Activated CD8-positive, alpha-beta T cell treated with anti-CD3 and anti-CD28 coated beads for 36 hours (primary cell): ENCODE data around the gene CAMTA1. TPM values are rescaled to one million over a fixed set of nuclear protein-coding genes. Genes with fewer than 3 reads are reported as not detected.

ENCODE experiments used
- ATAC-seq: fragments of 200-7000 bp; cut with Tn5 transposase; one replicate; pipeline ENCODE4 v1.10.0; 2021; ENCODE audit warnings: mild to moderate bottlenecking, moderate library complexity
- CTCF ChIA-PET: fragments of 350-600 bp; sonication (Branson Sonifier 250); formaldehyde crosslinking; loops from one replicate; lab custom pipeline; 2021; ENCODE audit warnings: antibody characterized with exemption; lab: Charles Lee
- POLR2A ChIA-PET: fragments of 350-600 bp; sonication (Branson Sonifier 250); formaldehyde crosslinking; loops from one replicate; lab custom pipeline; 2021; ENCODE audit warnings: antibody characterized with exemption; lab: Charles Lee
- DNase-seq: peaks from one replicate; pipeline ENCODE4 v3.0.0-alpha.2; 2020
- H3K27ac Mint-ChIP-seq: one replicate; pipeline ENCODE4 v1.8.0; 2021; ENCODE audit warnings: mild to moderate bottlenecking, mixed read lengths
- H3K27me3 Mint-ChIP-seq: one replicate; pipeline ENCODE4 v1.8.0; 2021; ENCODE audit warnings: mixed read lengths
- H3K36me3 Mint-ChIP-seq: one replicate; pipeline ENCODE4 v1.8.0; 2021; ENCODE audit warnings: low read depth, mixed read lengths
- H3K4me1 Mint-ChIP-seq: one replicate; pipeline ENCODE4 v1.8.0; 2021; ENCODE audit warnings: low read depth, mixed read lengths
- H3K4me3 Mint-ChIP-seq: one replicate; pipeline ENCODE4 v1.8.0; 2021; ENCODE audit warnings: mild to moderate bottlenecking, moderate library complexity, mixed read lengths
- H3K9me3 Mint-ChIP-seq: one replicate; pipeline ENCODE4 v1.8.0; 2021; ENCODE audit warnings: mixed read lengths
- CTCF ChIP-seq: fragments of 200-600 bp; IDR thresholded peaks from one replicate; pipeline ENCODE4 v1.8.0; 2022; ENCODE audit warnings: antibody characterized with exemption, mild to moderate bottlenecking
- intact Hi-C: fragments of 100-400 bp; cut with micrococcal nuclease; formaldehyde crosslinking; loops from one replicate; pipeline ENCODE4 v1.10.0; 2022
- total RNA-seq, 2 experiments: library from RNA; stranded (reverse); gene quantifications; one replicate each; pipeline ENCODE4 v1.2.3, GENCODE V29; 2021

The CAMTA1 gene
- total RNA-seq, 2 experiments from 2014 or later = 67.7 to 70.9 TPM

GRCh38 chr1:7646164-7646563 lies 860.9 kb downstream of the CAMTA1 start:
- DNase-seq = no peak
- no peak for ATAC-seq
- Mint-ChIP-seq H3K9me3 (no peaks in the 10 kb centered on the region), H3K36me3 (no peaks in the 10 kb centered on the region), H3K4me3 (no peak overlapping the region), H3K27ac (no peak overlapping the region), H3K4me1 (no peaks in the 10 kb centered on the region), H3K27me3 (no peaks in the 10 kb centered on the region)
- ChIA-PET CTCF (no interaction called here), POLR2A (no interaction called here)
- no peak for TF ChIP-seq CTCF
- intact Hi-C loops = loop anchor here (10.0 kb wide), 1 partner anchor 191 kb away; no protein-coding TSS in a partner anchor

GRCh38 chr1:7646981-7647901 lies 862.0 kb downstream of the CAMTA1 start:
- ATAC-seq (peak; percentile 55), DNase-seq (peak; percentile 70)
- H3K4me3 Mint-ChIP-seq = no peak overlapping the region
- H3K36me3 Mint-ChIP-seq = no peaks in the 10 kb centered on the region
- CTCF ChIA-PET = interaction anchor here (0.7 to 2.0 kb wide), 13 partner anchors 12 to 928 kb away, joined by 3 to 7 read pairs (median 4); no protein-coding TSS in a partner anchor
- no peaks in the 10 kb centered on the region for H3K4me1 Mint-ChIP-seq
- H3K9me3 Mint-ChIP-seq = no peaks in the 10 kb centered on the region
- no peak overlapping the region for H3K27ac Mint-ChIP-seq
- POLR2A ChIA-PET = no interaction called here
- no peaks in the 10 kb centered on the region for H3K27me3 Mint-ChIP-seq
- intact Hi-C loops = loop anchor here (10.0 kb wide), 1 partner anchor 192 kb away; no protein-coding TSS in a partner anchor
- TF ChIP-seq CTCF = peak; percentile 89

- ChIA-PET CTCF (interaction anchor here (0.6 to 2.0 kb wide), 4 partner anchors 15 to 104 kb away, joined by 3 to 7 read pairs (median 6); no protein-coding TSS in a partner anchor), POLR2A (no interaction called here)
- H3K27me3 Mint-ChIP-seq = no peaks in the 10 kb centered on the region
- no peaks in the 10 kb centered on the region for H3K36me3 Mint-ChIP-seq
- H3K27ac Mint-ChIP-seq = no peak overlapping the region
- H3K4me1 Mint-ChIP-seq = no peaks in the 10 kb centered on the region
- H3K4me3 Mint-ChIP-seq = no peak overlapping the region
- no peak for TF ChIP-seq CTCF
- no peak for ATAC-seq
- DNase-seq = no peak
- intact Hi-C loops = loop anchor here (10.0 kb wide), 1 partner anchor 194 kb away; no protein-coding TSS in a partner anchor
- no peaks in the 10 kb centered on the region for H3K9me3 Mint-ChIP-seq
Measured at GRCh38 chr1:7648761-7649384, 863.6 kb downstream of the CAMTA1 start.

- no peaks in the 10 kb centered on the region for H3K36me3 Mint-ChIP-seq
- H3K4me1 Mint-ChIP-seq = no peaks in the 10 kb centered on the region
- intact Hi-C loops = no loop called here
- H3K27me3 Mint-ChIP-seq = no peaks in the 10 kb centered on the region
- DNase-seq (no peak), ATAC-seq (no peak)
- H3K27ac Mint-ChIP-seq = no peak overlapping the region
- no peak overlapping the region for H3K4me3 Mint-ChIP-seq
- TF ChIP-seq CTCF = no peak
- ChIA-PET CTCF (interaction anchor here (3.9 kb wide), 1 partner anchor 17 kb away, joined by 16 read pairs; no protein-coding TSS in a partner anchor), POLR2A (no interaction called here)
- no peaks in the 10 kb centered on the region for H3K9me3 Mint-ChIP-seq
Measured at GRCh38 chr1:7650801-7651200, 865.5 kb downstream of the CAMTA1 start.
